Lung (tissue), 12 donors: Measurements from ENCODE around the gene OR52D1. TPM values are rescaled to one million over a fixed set of nuclear protein-coding genes. Genes with fewer than 3 reads are reported as not detected.

ENCODE experiments used
- ATAC-seq: fragments of 200-7000 bp; cut with Tn5 transposase; one replicate; pipeline ENCODE4 v1.9.1; 2020; ENCODE audit warnings: moderate number of reproducible peaks; ENCODE audit not compliant: insufficient read depth, low FRiP score
- DNase-seq, 3 donors: peaks; one replicate each; pipeline ENCODE4 v3.0.0-alpha.2; 2013 to 2017
- H3K27ac ChIP-seq, 2 donors: one replicate each; pipeline ENCODE4 v1.5.1; 2013; ENCODE audit warnings: mild to moderate bottlenecking in 2 of 2, moderate library complexity in 2 of 2, control low read depth in 1 of 2, inconsistent platforms in 1 of 2, low read depth in 1 of 2, low read length in 1 of 2
- H3K27me3 ChIP-seq, 3 donors: one replicate each; pipeline ENCODE4 v1.5.1; 2013; ENCODE audit warnings: low read length in 2 of 3; ENCODE audit not compliant: control insufficient read depth in 3 of 3, insufficient read depth in 3 of 3
- H3K36me3 ChIP-seq, 4 donors: one replicate each; pipeline ENCODE4 v1.5.1; 2013; ENCODE audit warnings: low read length in 4 of 4, mild to moderate bottlenecking in 1 of 4, moderate library complexity in 1 of 4; ENCODE audit not compliant: control insufficient read depth in 4 of 4, insufficient read depth in 4 of 4
- H3K4me1 ChIP-seq, 5 donors: one replicate each; pipeline ENCODE4 v1.5.1; 2013; ENCODE audit warnings: low read length in 5 of 5, mild to moderate bottlenecking in 2 of 5, moderate library complexity in 1 of 5; ENCODE audit not compliant: control insufficient read depth in 5 of 5, insufficient read depth in 5 of 5
- H3K4me3 ChIP-seq: one replicate; pipeline ENCODE4 v1.5.1; 2013; ENCODE audit warnings: mild to moderate bottlenecking, control low read depth, moderate library complexity
- H3K9ac ChIP-seq, 2 donors: one replicate each; pipeline ENCODE4 v1.5.1; 2013; ENCODE audit warnings: low read length in 2 of 2, control low read depth in 1 of 2; ENCODE audit not compliant: insufficient read depth in 1 of 2
- H3K9me3 ChIP-seq, 4 donors: one replicate each; pipeline ENCODE4 v1.5.1; 2013; ENCODE audit warnings: low read length in 3 of 4, mild to moderate bottlenecking in 1 of 4, moderate library complexity in 1 of 4; ENCODE audit not compliant: control insufficient read depth in 4 of 4, insufficient read depth in 3 of 4
- CTCF ChIP-seq: IDR thresholded peaks from 2 replicates; pipeline ENCODE4 v1.5.1; 2012; ENCODE audit warnings: mild to moderate bottlenecking; ENCODE audit errors: control extremely low read depth, extremely low read depth
- WGBS, 2 donors: extraction: QIAGEN DNeasy Blood & Tissue Kit; methylation state at CpG; one replicate each; pipeline ENCODE4 v1.1.7; 2013; 5-methylcytosine and 5-hydroxymethylcytosine counted together
- polyA plus RNA-seq, 2 donors: library from polyadenylated mRNA; stranded (reverse); fragments of 200-250 nt; gene quantifications; one replicate each; pipeline ENCODE4 v1.2.1, GENCODE V29; 2013
- total RNA-seq, 2 donors: library from RNA; depleted of rRNA in 1 of 2; stranded (reverse); fragments of >200 nt in 1 of 2; gene quantifications; one replicate each; pipeline ENCODE4 v1.2.1, GENCODE V29; 2014 to 2021
- donor health status: control.
- donor health status: control.
- donor health status: Bipolar disorder and iron deficiency.
- donor health status: healthy.
- donor health status: DM: yes; HTN: yes; CAD: no.

OR52D1 gene
- total and polyA plus RNA-seq, 4 donors, result not detected

GRCh38 chr11:5507177-5507932, 18.9 kb downstream of the OR52D1 start:
- H3K4me3 ChIP-seq, result no peak overlapping the region
- WGBS, 2 donors, result 82 to 93% methylated on average over 9 of the region's 9 CpGs

GRCh38 chr11:5507933-5508305, 19.4 kb downstream of the OR52D1 start:
- 78 to 89% methylated on average over 6 of the region's 6 CpGs for WGBS, 2 donors
- DNase-seq (no peak), ATAC-seq (no peak)
- H3K9ac ChIP-seq, result no peak overlapping the region
- no peaks in the 10 kb centered on the region for H3K27me3 ChIP-seq
- no peak overlapping the region for H3K4me3 ChIP-seq
- no peaks in the 10 kb centered on the region for H3K36me3 ChIP-seq
- TF ChIP-seq CTCF, result no peak
- no peak overlapping the region for H3K27ac ChIP-seq
- no peaks in the 10 kb centered on the region for H3K4me1 ChIP-seq
- H3K9me3 ChIP-seq, result no peaks in the 10 kb centered on the region

More at GRCh38 chr11:5507177-5507932, 18.9 kb downstream of the OR52D1 start:
- Histone ChIP-seq H3K4me1 (no peaks in the 10 kb centered on the region), H3K9ac (no peak overlapping the region), H3K36me3 (no peaks in the 10 kb centered on the region), H3K9me3 (no peaks in the 10 kb centered on the region), H3K27me3 (no peaks in the 10 kb centered on the region), H3K27ac (no peak overlapping the region)
- DNase-seq, result no peak
- no peak for TF ChIP-seq CTCF
- no peak for ATAC-seq

GRCh38 chr11:5508605-5509004, 20.1 kb downstream of the OR52D1 start:
- no peaks in the 10 kb centered on the region for H3K9me3 ChIP-seq
- no peak for TF ChIP-seq CTCF
- H3K4me1 ChIP-seq, result no peaks in the 10 kb centered on the region
- ATAC-seq (no peak), DNase-seq (no peak)
- H3K36me3 ChIP-seq, result no peaks in the 10 kb centered on the region
- H3K27me3 ChIP-seq, result no peaks in the 10 kb centered on the region
- no peak overlapping the region for H3K9ac ChIP-seq
- H3K4me3 ChIP-seq, result no peak overlapping the region
- H3K27ac ChIP-seq, result no peak overlapping the region
- 96 to 98% methylated on average over 8 of the region's 8 CpGs for WGBS, 2 donors

DNA sequence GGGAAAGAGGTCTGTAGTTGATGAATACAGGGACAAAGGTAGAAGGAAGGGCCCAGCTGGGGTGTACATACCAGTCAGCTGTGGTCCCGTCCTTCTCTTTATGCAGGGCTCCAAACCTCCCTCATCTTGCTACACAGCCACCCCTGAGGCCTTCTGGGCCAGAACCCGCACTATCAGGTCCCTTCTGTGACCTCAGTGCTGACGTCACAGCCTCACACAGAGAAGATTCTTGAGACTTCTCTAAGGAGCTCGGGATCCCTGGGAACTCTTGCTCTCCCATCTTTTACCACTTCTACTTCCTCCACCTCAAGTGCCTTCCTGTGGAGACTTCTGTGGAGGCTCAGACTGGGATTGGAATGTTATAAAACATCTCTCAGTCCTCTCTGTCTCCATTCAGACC, 21.3 kb downstream of the OR52D1 start, which contains the start of gene UBQLN3:
Gene UBQLN3, minus strand, starts transcription at position 155 of the 400 bp plus-strand sequence. CDS start 399 bp downstream, outside the sequence.
- no peaks in the 10 kb centered on the region for H3K9me3 ChIP-seq
- DNase-seq, result no peak
- ATAC-seq, result no peak
- no peak within 1 kb of the TSS for H3K27ac ChIP-seq
- H3K4me3 ChIP-seq, result no peak within 1 kb of the TSS
- H3K36me3 ChIP-seq, result no peaks in the 10 kb centered on the region
- TF ChIP-seq CTCF, result no peak
- no peak within 1 kb of the TSS for H3K9ac ChIP-seq
- WGBS, 2 donors, result 78 to 84% methylated on average over 4 of the region's 4 CpGs
- no peaks in the 10 kb centered on the region for H3K4me1 ChIP-seq
- no peaks in the 10 kb centered on the region for H3K27me3 ChIP-seq
